ENCODE measurements around the gene CCNF. TPM values are rescaled to one million over a fixed set of nuclear protein-coding genes. Genes with fewer than 3 reads are reported as not detected.

CCNF gene
- total RNA-seq, 1 experiment from 2014 or later: 11.9 TPM

- POLR2A ChIA-PET: interaction anchor here (0.7 to 2.0 kb wide), 11 partner anchors 8 to 1671 kb away, joined by 3 to 11 read pairs (median 4); partner anchors contain the start of genes AMDHD2, ATP6V0C, CCNF and CHTF18
- DNase-seq (ENCODE audit: unreplicated experiment): peak; percentile 96
- H3K4me1 Mint-ChIP-seq (ENCODE audit: insufficient read depth, unreplicated experiment): peaks cover 7% of the 10 kb centered on the region
- H3K36me3 Mint-ChIP-seq (ENCODE audit: insufficient read depth, unreplicated experiment): peaks cover 12% of the 10 kb centered on the region
- CTCF ChIA-PET: no interaction called here
- no TSS peak for BruUV-seq (replicated peaks)
- no peak for TF ChIP-seq CTCF (IDR thresholded peaks at IDR 0.05; ENCODE audit: unreplicated experiment)
- intact Hi-C loops (cut with micrococcal nuclease): no loop called here
- no peaks in the 10 kb centered on the region for H3K27me3 Mint-ChIP-seq (ENCODE audit: insufficient read depth, unreplicated experiment)
- no peaks in the 10 kb centered on the region for H3K9me3 Mint-ChIP-seq (ENCODE audit: unreplicated experiment)
- H3K4me3 Mint-ChIP-seq (ENCODE audit: unreplicated experiment): peak within 1 kb of the TSS; percentile 77
- H3K27ac Mint-ChIP-seq (ENCODE audit: low read depth, unreplicated experiment): peak within 1 kb of the TSS; percentile 82
These were observed 30.6 kb downstream of the CCNF start, which contains the start of gene TEDC2 for GRCh38 chr16:2459647-2460390. Gene TEDC2, plus strand, starts transcription at chr16:2460109. Its CDS starts 36 bp downstream, at chr16:2460145.

GRCh38 chr16:2460391-2460713, 31.1 kb downstream of the CCNF start:
- Mint-ChIP-seq H3K36me3 (ENCODE audit: insufficient read depth, unreplicated experiment) (peaks cover 12% of the 10 kb centered on the region), H3K4me1 (ENCODE audit: insufficient read depth, unreplicated experiment) (peaks cover 7% of the 10 kb centered on the region), H3K4me3 (ENCODE audit: unreplicated experiment) (peak overlapping the region; percentile 77), H3K27ac (ENCODE audit: low read depth, unreplicated experiment) (no peak overlapping the region), H3K27me3 (ENCODE audit: insufficient read depth, unreplicated experiment) (no peaks in the 10 kb centered on the region), H3K9me3 (ENCODE audit: unreplicated experiment) (no peaks in the 10 kb centered on the region)
- no peak for DNase-seq (ENCODE audit: unreplicated experiment)
- no peak for TF ChIP-seq CTCF (IDR thresholded peaks at IDR 0.05; ENCODE audit: unreplicated experiment)
- intact Hi-C loops (cut with micrococcal nuclease): no loop called here
- ChIA-PET POLR2A (interaction anchor here (0.8 to 2.0 kb wide), 8 partner anchors 8 to 191 kb away, joined by 3 to 11 read pairs (median 5); partner anchors contain the start of genes CCNF and TBC1D24), CTCF (no interaction called here)
- BruUV-seq (replicated peaks): no TSS peak

GRCh38 chr16:2460916-2461315, 31.7 kb downstream of the CCNF start:
- H3K4me1 Mint-ChIP-seq (ENCODE audit: insufficient read depth, unreplicated experiment): peaks cover 7% of the 10 kb centered on the region
- BruUV-seq (replicated peaks): no TSS peak
- DNase-seq (ENCODE audit: unreplicated experiment): no peak
- no peak overlapping the region for H3K27ac Mint-ChIP-seq (ENCODE audit: low read depth, unreplicated experiment)
- no peaks in the 10 kb centered on the region for H3K27me3 Mint-ChIP-seq (ENCODE audit: insufficient read depth, unreplicated experiment)
- H3K9me3 Mint-ChIP-seq (ENCODE audit: unreplicated experiment): no peaks in the 10 kb centered on the region
- peaks cover 10% of the 10 kb centered on the region for H3K36me3 Mint-ChIP-seq (ENCODE audit: insufficient read depth, unreplicated experiment)
- intact Hi-C loops (cut with micrococcal nuclease): no loop called here
- ChIA-PET CTCF (interaction anchor here (0.6 kb wide), 1 partner anchor 513 kb away, joined by 3 read pairs; no protein-coding TSS in a partner anchor), POLR2A (interaction anchor here (1.2 kb wide), 1 partner anchor 18 kb away, joined by 3 read pairs; no protein-coding TSS in a partner anchor)
- H3K4me3 Mint-ChIP-seq (ENCODE audit: unreplicated experiment): peak overlapping the region; percentile 77
- no peak for TF ChIP-seq CTCF (IDR thresholded peaks at IDR 0.05; ENCODE audit: unreplicated experiment)

GRCh38 chr16:2462031-2462866, 33.0 kb downstream of the CCNF start:
- H3K36me3 Mint-ChIP-seq (ENCODE audit: insufficient read depth, unreplicated experiment): no peaks in the 10 kb centered on the region
- no peak for TF ChIP-seq CTCF (IDR thresholded peaks at IDR 0.05; ENCODE audit: unreplicated experiment)
- no peak for DNase-seq (ENCODE audit: unreplicated experiment)
- H3K27ac Mint-ChIP-seq (ENCODE audit: low read depth, unreplicated experiment): no peak overlapping the region
- H3K9me3 Mint-ChIP-seq (ENCODE audit: unreplicated experiment): no peaks in the 10 kb centered on the region
- ChIA-PET CTCF (no interaction called here), POLR2A (no interaction called here)
- peaks cover 7% of the 10 kb centered on the region for H3K4me1 Mint-ChIP-seq (ENCODE audit: insufficient read depth, unreplicated experiment)
- H3K4me3 Mint-ChIP-seq (ENCODE audit: unreplicated experiment): no peak overlapping the region
- BruUV-seq (replicated peaks): no TSS peak
- no peaks in the 10 kb centered on the region for H3K27me3 Mint-ChIP-seq (ENCODE audit: insufficient read depth, unreplicated experiment)
- intact Hi-C loops (cut with micrococcal nuclease): no loop called here
